ENCODE data around the gene EML1. TPM values are rescaled to one million over a fixed set of nuclear protein-coding genes. Genes with fewer than 3 reads are reported as not detected.
"Not testable (repeated sequence)": the region's sequence is repeated elsewhere in the genome, so short reads cannot be mapped to it uniquely, and the experiment has no call there.

Gene EML1
- total RNA-seq, 2 donors from 2014 or later, result 2.2 TPM; not detected in 1

- H3K27ac Mint-ChIP-seq, result peak overlapping the region in 1 of 2 donors; percentile 35
- ATAC-seq (no peak), DNase-seq (ENCODE audit: low spot score in 2 of 2) (no peak)
- no peaks in the 10 kb centered on the region for H3K9me3 Mint-ChIP-seq
- H3K36me3 Mint-ChIP-seq, result no peaks in the 10 kb centered on the region
These were observed 39.7 kb upstream of the EML1 start for GRCh38 chr14:99753225-99754140.

GRCh38 chr14:99754141-99755067 lies 38.8 kb upstream of the EML1 start:
- Mint-ChIP-seq H3K9me3 (no peaks in the 10 kb centered on the region), H3K36me3 (no peaks in the 10 kb centered on the region), H3K27ac (no peak overlapping the region)
- DNase-seq (ENCODE audit: low spot score in 2 of 2) (no peak), ATAC-seq (peak in 1 of 2 donors; percentile 45)

GRCh38 chr14:99755068-99755405 lies 38.2 kb upstream of the EML1 start:
- DNase-seq (ENCODE audit: low spot score in 2 of 2), result no peak
- ATAC-seq, result no peak
- Mint-ChIP-seq H3K36me3 (no peaks in the 10 kb centered on the region), H3K27ac (no peak overlapping the region), H3K9me3 (no peaks in the 10 kb centered on the region)

GRCh38 chr14:99755629-99756603 lies 37.3 kb upstream of the EML1 start:
- H3K9me3 Mint-ChIP-seq, result no peaks in the 10 kb centered on the region
- H3K27ac Mint-ChIP-seq, result no peak overlapping the region
- ATAC-seq, result no peak
- H3K36me3 Mint-ChIP-seq, result no peaks in the 10 kb centered on the region
- no peak for DNase-seq (ENCODE audit: low spot score in 2 of 2)

- Mint-ChIP-seq H3K9me3 (no peaks in the 10 kb centered on the region), H3K36me3 (no peaks in the 10 kb centered on the region), H3K27ac (peak overlapping the region in 1 of 2 donors; percentile 81)
- ATAC-seq (no peak), DNase-seq (ENCODE audit: low spot score in 2 of 2) (no peak)
These were observed 36.4 kb upstream of the EML1 start for GRCh38 chr14:99756796-99757195.

- DNase-seq (ENCODE audit: low spot score in 2 of 2) (no peak), ATAC-seq (peak in 1 of 2 donors; percentile 75)
- Mint-ChIP-seq H3K36me3 (no peaks in the 10 kb centered on the region), H3K27ac (no peak overlapping the region), H3K9me3 (no peaks in the 10 kb centered on the region)
These were observed 35.7 kb upstream of the EML1 start for GRCh38 chr14:99757331-99758070.

GRCh38 chr14:99758121-99758821 lies 34.9 kb upstream of the EML1 start:
- Mint-ChIP-seq H3K9me3 (no peaks in the 10 kb centered on the region), H3K36me3 (no peaks in the 10 kb centered on the region), H3K27ac (no peak overlapping the region)
- ATAC-seq, result peak; percentile 43 to 71
- DNase-seq (ENCODE audit: low spot score in 2 of 2), result no peak

- Mint-ChIP-seq H3K9me3 (no peaks in the 10 kb centered on the region), H3K27ac (no peak overlapping the region), H3K36me3 (no peaks in the 10 kb centered on the region)
- ATAC-seq (no peak), DNase-seq (ENCODE audit: low spot score in 2 of 2) (no peak)
These were observed 34.2 kb upstream of the EML1 start for GRCh38 chr14:99758872-99759545.

- Mint-ChIP-seq H3K27ac (no peak overlapping the region), H3K9me3 (no peaks in the 10 kb centered on the region), H3K36me3 (no peaks in the 10 kb centered on the region)
- DNase-seq (ENCODE audit: low spot score in 2 of 2) (no peak), ATAC-seq (no peak)
These were observed 33.7 kb upstream of the EML1 start for GRCh38 chr14:99759546-99759925.

GRCh38 chr14:99760817-99761216 lies 32.4 kb upstream of the EML1 start:
- ATAC-seq, result no peak
- Mint-ChIP-seq H3K36me3 (no peaks in the 10 kb centered on the region), H3K9me3 (no peaks in the 10 kb centered on the region), H3K27ac (no peak overlapping the region)
- no peak for DNase-seq (ENCODE audit: low spot score in 2 of 2)

- not testable (repeated sequence) for H3K36me3 Mint-ChIP-seq; ATAC-seq; DNase-seq (ENCODE audit: low spot score in 2 of 2); H3K9me3 Mint-ChIP-seq; H3K27ac Mint-ChIP-seq
These were observed 30.3 kb upstream of the EML1 start for GRCh38 chr14:99762911-99763310.

GRCh38 chr14:99763527-99764221 lies 29.5 kb upstream of the EML1 start:
- H3K9me3 Mint-ChIP-seq, result no peaks in the 10 kb centered on the region
- ATAC-seq (no peak), DNase-seq (ENCODE audit: low spot score in 2 of 2) (no peak)
- no peak overlapping the region for H3K27ac Mint-ChIP-seq
- no peaks in the 10 kb centered on the region for H3K36me3 Mint-ChIP-seq

- no peaks in the 10 kb centered on the region for H3K36me3 Mint-ChIP-seq
- no peak overlapping the region for H3K27ac Mint-ChIP-seq
- no peak for ATAC-seq
- H3K9me3 Mint-ChIP-seq, result no peaks in the 10 kb centered on the region
- DNase-seq (ENCODE audit: low spot score in 2 of 2), result no peak
These were observed 28.9 kb upstream of the EML1 start for GRCh38 chr14:99764222-99764706.

- Mint-ChIP-seq H3K27ac (no peak overlapping the region), H3K9me3 (no peaks in the 10 kb centered on the region), H3K36me3 (no peaks in the 10 kb centered on the region)
- ATAC-seq, result no peak
- no peak for DNase-seq (ENCODE audit: low spot score in 2 of 2)
These were observed 24.8 kb upstream of the EML1 start for GRCh38 chr14:99768381-99768780.

Data from activated naive CD4-positive, alpha-beta T cell treated with anti-CD3 and anti-CD28 coated beads, Interleukin-2, amount 50 U/mL, for 72 hours (primary cell).